Measurements from ENCODE around the gene CYTH1.

DNA sequence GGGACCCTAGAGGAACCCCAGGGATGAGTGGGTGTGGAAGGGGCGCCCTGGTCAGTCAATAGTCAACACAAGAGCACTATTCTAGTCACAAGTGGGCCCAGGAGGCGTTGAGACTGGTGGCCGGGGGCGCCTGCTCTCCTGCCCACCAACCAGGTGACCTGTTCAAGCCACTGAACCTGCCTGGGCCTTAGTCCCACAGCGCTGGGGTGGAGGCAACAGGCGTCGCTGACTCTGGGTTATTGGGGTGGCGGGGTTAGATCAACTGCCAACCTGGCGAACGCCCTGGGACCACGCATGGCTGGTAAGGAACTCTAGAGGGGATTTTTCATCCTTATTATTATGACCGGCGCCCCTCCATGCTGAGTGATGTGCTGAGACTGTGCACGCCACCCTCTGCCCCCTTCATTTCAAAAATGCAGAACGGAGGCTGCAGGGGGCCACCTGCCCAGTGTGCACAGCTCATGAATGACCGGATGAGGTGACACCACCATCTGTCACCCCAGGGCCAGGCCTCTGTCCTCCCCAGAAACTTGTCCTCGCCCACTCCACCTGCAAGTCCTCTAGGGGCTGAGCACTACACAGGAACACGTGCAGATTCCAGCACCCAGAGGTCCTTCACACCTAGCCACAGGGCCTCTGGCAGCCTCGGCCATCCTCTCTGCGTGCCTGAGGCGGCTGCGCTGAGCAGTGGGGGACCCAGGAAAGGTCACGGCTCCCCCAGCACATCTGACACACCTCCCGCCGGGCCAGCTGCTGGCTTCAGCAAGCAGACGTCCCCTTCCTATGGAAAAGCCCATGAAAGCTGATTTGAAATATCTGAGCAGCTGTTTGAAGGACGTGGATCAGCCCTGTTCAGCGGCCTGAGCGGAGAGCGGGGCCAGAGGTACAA is 153.3 kb downstream of the CYTH1 start:
- TF ChIP-seq POLR2A (IDR thresholded peaks at IDR 0.05): no peak
- TF ChIP-seq, protein P1, sequence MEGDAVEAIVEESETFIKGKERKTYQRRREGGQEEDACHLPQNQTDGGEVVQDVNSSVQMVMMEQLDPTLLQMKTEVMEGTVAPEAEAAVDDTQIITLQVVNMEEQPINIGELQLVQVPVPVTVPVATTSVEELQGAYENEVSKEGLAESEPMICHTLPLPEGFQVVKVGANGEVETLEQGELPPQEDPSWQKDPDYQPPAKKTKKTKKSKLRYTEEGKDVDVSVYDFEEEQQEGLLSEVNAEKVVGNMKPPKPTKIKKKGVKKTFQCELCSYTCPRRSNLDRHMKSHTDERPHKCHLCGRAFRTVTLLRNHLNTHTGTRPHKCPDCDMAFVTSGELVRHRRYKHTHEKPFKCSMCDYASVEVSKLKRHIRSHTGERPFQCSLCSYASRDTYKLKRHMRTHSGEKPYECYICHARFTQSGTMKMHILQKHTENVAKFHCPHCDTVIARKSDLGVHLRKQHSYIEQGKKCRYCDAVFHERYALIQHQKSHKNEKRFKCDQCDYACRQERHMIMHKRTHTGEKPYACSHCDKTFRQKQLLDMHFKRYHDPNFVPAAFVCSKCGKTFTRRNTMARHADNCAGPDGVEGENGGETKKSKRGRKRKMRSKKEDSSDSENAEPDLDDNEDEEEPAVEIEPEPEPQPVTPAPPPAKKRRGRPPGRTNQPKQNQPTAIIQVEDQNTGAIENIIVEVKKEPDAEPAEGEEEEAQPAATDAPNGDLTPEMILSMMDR (IDR thresholded peaks at IDR 0.05): no peak

Data from adrenal gland (tissue), 5 donors.